GM10248 (cell line): ENCODE data around the gene ZNF787.
"Not testable (repeated sequence)": the region's sequence is repeated elsewhere in the genome, so short reads cannot be mapped to it uniquely, and the experiment has no call there.

Source experiments
- CTCF ChIA-PET: fragments of 300-600 bp; sonication (Branson Sonifier 250); formaldehyde crosslinking; extraction: SDS; loops from one replicate; lab custom pipeline; 2021; ENCODE audit warnings: antibody characterized with exemption; lab: Yijun Ruan, JAX
- POLR2A ChIA-PET: fragments of 350-650 bp; sonication (Branson Sonifier 250); formaldehyde crosslinking; extraction: SDS; loops from one replicate; lab custom pipeline; 2020; ENCODE audit warnings: antibody characterized with exemption; lab: Yijun Ruan, JAX
- DNase-seq: peaks from one replicate; pipeline ENCODE4 v3.0.0; 2012; ENCODE audit errors: extremely low spot score
- TF ChIP-seq, protein P1 (sequence below): IDR thresholded peaks from 2 replicates; pipeline ENCODE4 v1.5.1; 2012; ENCODE audit warnings: mild to moderate bottlenecking, low read depth; ENCODE audit errors: extremely low read depth, missing control alignments, control extremely low read depth

The ZNF787 gene

DNA sequence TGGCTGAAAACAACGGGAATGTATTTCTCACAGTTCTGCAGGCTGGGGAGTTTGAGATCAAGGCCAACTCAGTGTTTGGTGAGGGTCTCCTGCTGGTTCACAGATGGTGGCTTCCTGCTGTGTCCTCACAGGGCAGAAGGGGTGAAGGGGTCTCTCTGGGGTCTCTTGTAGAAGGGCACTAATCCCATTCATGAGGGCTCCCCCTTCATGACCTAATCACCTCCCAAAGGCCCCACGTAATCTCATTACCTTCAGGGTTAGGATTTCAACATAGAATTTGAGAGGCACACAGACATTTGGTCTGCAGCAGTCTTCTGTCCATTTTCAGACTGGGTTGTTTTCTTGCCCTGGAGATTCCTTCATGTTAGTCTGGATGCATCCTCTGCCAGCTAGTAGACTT is 31.5 kb upstream of the ZNF787 start:
- TF ChIP-seq, protein P1, sequence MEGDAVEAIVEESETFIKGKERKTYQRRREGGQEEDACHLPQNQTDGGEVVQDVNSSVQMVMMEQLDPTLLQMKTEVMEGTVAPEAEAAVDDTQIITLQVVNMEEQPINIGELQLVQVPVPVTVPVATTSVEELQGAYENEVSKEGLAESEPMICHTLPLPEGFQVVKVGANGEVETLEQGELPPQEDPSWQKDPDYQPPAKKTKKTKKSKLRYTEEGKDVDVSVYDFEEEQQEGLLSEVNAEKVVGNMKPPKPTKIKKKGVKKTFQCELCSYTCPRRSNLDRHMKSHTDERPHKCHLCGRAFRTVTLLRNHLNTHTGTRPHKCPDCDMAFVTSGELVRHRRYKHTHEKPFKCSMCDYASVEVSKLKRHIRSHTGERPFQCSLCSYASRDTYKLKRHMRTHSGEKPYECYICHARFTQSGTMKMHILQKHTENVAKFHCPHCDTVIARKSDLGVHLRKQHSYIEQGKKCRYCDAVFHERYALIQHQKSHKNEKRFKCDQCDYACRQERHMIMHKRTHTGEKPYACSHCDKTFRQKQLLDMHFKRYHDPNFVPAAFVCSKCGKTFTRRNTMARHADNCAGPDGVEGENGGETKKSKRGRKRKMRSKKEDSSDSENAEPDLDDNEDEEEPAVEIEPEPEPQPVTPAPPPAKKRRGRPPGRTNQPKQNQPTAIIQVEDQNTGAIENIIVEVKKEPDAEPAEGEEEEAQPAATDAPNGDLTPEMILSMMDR, result no peak
- DNase-seq, result no peak
- ChIA-PET CTCF (no interaction called here), POLR2A (no interaction called here)

DNA sequence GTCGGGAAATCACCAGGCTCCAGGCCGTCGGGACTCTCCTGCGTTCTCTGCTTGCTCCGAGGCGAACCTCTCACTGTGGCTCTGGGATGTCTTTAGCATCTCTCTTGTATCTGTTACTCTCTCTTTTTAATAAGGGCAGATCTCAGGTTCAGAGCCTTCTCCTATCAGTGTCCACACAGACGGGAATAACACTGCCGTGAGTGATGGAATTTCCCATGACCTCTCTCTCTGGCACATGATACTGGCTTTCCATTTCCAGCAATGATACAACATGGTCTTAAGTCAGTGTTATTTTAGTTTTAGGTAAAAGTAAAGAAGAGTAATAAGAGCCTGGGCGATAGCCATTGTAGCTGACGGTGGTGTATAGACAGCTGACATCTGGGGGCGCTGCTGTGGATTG is 29.3 kb upstream of the ZNF787 start:
- TF ChIP-seq, protein P1, result no peak
- ChIA-PET POLR2A (no interaction called here), CTCF (no interaction called here)
- DNase-seq, result no peak

DNA sequence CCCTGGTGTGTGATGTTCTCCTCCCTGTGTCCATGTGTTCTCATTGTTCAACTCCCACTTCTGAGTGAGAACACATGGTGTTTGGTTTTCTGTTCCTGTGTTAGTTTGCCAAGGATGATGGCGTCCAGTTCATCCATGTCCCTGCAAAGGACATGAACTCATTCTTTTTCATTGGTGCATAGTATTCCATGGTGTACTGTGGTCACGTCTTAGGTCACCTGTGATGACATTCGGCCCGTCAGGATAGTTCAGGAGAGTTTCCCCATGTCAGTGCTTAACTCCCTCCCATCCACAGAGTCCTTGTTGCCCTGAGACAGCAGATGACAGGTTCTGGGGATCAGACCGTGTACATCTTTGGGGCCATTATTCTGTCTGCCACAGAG is 28.6 kb upstream of the ZNF787 start:
- ChIA-PET CTCF (no interaction called here), POLR2A (no interaction called here)
- DNase-seq, result no peak
- TF ChIP-seq, protein P1, result no peak

DNA sequence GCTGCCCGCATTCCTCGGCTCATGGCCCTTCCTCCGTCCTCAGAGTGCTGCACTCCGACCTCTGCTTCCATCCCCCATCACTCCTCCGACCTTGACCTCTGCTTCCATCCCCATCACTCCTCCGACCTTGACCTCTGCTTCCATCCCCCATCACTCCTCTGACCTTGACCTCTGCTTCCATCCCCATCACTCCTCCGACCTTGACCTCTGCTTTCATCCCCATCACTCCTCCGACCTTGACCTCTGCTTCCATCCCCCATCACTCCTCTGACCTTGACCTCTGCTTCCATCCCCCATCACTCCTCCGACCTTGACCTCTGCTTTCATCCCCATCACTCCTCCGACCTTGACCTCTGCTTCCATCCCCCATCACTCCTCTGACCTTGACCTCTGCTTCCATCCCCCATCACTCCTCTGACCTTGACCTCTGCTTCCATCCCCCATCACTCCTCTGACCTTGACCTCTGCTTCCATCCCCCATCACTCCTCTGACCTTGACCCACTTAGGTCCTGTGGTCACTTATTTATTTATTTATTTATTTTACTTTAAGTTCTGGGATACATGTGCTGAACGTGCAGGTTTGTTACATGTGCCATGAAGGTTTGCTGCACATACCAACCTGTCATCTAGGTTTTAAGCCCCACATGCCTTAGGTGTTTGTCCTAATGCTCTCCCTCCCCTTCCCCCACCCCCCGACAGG is 28.0 kb upstream of the ZNF787 start:
- CTCF ChIA-PET, DNase-seq, POLR2A ChIA-PET: not testable (repeated sequence)

DNA sequence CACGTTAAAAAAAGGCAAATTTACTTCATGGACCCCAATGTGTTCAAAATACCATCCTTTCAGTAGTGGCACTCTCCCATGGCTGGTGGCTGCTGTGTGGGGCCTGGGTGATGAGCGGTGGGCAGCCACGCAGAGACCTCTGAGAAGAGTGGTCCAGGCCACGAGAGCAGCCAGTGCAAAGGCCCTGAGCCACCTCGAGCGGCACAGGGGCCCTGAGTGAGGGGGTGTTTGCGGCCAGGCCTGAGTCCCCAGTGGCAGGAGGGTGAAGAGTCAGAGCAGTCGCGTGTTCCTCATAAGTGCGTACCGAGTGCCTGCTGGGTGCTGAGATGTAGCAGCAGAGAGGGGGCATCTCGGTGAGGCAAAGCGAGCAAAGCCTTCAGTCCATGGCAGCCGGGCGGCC is 27.0 kb upstream of the ZNF787 start:
- TF ChIP-seq, protein P1, result no peak
- POLR2A ChIA-PET, result no interaction called here
- CTCF ChIA-PET, result interaction anchor here (1.1 kb wide), 1 partner anchor 105 kb away, joined by 3 read pairs; no protein-coding TSS in a partner anchor
- no peak for DNase-seq

DNA sequence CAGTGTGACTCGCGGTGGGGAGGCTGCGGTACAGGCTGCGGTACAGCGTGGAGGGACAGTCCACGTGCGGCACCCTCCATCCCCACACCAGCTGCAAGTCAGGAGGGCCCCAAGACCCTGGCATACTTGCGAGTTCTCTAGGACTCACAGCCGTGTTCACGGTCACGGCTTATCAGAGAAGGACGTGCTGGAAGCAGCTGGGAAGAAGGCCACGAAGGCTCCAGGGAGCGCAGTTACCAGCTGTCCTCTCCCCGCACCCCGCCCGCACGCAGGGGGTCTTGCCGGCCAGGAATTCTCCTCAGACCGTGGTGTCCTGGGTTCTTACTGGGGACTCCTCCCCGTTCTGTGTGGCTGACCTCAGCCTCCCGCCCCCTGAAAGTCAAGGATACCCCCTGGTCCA is 26.2 kb upstream of the ZNF787 start:
- TF ChIP-seq, protein P1, result no peak
- CTCF ChIA-PET, result interaction anchor here (1.0 to 1.4 kb wide), 3 partner anchors 8 to 106 kb away, joined by 3 read pairs; no protein-coding TSS in a partner anchor
- DNase-seq, result no peak
- POLR2A ChIA-PET, result no interaction called here

DNA sequence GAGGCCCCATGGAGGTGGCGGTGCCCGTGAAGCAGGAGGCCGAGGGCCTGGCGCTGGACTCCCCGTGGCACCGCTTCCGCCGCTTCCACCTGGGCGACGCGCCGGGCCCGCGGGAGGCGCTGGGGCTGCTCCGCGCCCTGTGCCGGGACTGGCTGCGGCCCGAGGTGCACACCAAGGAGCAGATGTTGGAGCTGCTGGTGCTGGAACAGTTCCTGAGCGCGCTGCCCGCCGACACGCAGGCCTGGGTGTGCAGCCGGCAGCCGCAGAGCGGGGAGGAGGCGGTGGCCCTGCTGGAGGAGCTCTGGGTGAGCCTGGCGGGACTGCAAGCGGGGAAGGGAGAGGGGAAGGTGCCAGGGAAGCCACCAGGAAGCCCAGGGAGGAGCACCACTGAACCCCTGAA is 25.8 kb upstream of the ZNF787 start:
- TF ChIP-seq, protein P1, result no peak
- DNase-seq, result no peak
- ChIA-PET CTCF (interaction anchor here (1.0 to 1.4 kb wide), 2 partner anchors 9 to 13 kb away, joined by 3 read pairs; no protein-coding TSS in a partner anchor), POLR2A (no interaction called here)
